ENCODE data around the gene SLIT3.

Gene SLIT3

DNA sequence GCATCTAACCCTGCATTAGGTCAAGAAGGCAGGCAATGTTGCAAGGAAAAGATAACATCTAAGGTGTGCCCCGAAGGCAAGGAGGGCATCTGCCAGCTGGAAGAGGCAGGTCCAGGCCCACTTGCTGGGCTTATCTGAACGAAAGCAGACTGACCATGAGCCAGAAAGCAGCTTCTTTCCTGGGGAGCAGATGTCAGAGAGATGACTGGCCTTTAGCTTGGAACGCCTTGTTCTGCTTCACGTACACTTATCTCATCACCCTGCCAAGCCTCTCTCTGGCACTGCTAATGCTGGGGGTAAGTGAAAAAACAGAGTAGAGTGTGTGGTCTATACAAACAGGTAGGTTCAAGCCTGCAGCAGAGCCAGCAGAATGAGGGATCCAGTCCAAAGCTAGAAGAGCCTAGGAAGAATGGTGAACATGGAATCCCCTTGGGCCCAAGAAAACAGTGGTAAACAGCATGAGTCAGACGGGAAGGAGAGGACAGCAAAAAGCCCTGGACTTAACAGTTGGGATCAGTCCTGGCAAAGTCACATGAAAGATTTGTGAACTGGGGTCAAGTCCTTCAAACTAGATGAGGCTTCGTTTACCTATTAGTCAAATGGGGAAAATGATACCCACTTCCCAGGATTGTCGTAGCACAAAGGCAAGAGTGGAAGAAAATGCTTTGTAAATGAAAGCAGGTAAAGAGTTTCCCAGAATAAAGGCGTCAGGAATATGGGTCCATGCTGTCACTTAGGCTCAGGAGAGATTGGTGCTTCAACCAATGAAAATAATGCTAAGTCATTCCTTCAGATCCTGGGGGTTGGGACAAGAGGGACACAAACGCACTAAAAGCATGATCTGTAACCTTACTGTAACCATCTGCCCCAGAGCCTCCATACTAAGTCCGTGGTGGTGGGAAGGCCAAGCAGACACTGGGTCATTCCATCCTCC, 200.9 kb downstream of the SLIT3 start:
- H3K4me3 ChIP-seq (ENCODE audit: low read depth, low read length) = no peak overlapping the region
- no peak for DNase-seq (ENCODE audit: low read depth)
- no peak for TF ChIP-seq CTCF (conservative IDR thresholded peaks at IDR 0.05; ENCODE audit: low read depth, low read length)

DNA sequence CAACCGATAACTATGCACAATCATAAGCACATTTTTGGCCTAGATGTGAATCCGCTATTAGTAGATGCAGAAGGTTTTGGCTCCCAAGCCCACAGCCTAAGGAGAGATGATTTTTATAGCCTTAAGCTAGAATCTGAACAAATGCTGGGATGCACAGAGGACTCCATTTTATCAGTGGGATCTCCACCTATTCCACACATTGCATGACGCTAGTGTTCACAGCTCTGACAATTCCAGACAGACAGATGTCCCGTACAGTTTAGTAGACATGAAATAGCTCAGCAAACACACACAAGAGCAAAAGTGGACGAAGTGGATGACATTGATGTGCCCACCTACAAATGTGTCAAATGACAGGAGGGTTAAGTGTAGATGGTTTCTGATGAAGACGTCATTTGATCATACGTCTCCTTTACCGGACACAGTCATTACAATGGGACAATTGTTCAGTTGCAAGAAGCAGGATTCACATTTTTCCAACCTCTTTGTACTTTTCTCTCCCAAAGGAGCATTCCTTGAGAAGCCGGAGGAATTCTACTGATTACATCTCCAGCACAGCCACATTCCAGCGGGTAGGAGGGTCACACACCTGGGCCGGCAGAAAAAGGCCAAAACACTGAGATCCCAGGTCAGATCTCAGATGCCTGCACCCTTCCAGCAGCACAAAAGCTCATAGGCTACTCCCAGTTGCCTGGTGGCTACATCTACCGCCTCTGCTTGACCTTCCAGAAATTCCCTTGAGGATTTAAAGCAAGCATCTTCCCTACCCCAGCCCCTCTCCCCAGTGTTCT, 202.4 kb downstream of the SLIT3 start:
- TF ChIP-seq CTCF (conservative IDR thresholded peaks at IDR 0.05; ENCODE audit: low read depth, low read length) = no peak
- no peak for DNase-seq (ENCODE audit: low read depth)
- no peak overlapping the region for H3K4me3 ChIP-seq (ENCODE audit: low read depth, low read length)

GRCh38 chr5:169097374-169098326, 203.3 kb downstream of the SLIT3 start:
- no peak for TF ChIP-seq CTCF (conservative IDR thresholded peaks at IDR 0.05; ENCODE audit: low read depth, low read length)
- no peak for DNase-seq (ENCODE audit: low read depth)
- H3K4me3 ChIP-seq (ENCODE audit: low read depth, low read length) = no peak overlapping the region

GRCh38 chr5:169095976-169096375, 205.0 kb downstream of the SLIT3 start:
- H3K4me3 ChIP-seq (ENCODE audit: low read depth, low read length) = no peak overlapping the region
- TF ChIP-seq CTCF (conservative IDR thresholded peaks at IDR 0.05; ENCODE audit: low read depth, low read length) = no peak
- no peak for DNase-seq (ENCODE audit: low read depth)

- DNase-seq (ENCODE audit: low read depth) = no peak
- no peak for TF ChIP-seq CTCF (conservative IDR thresholded peaks at IDR 0.05; ENCODE audit: low read depth, low read length)
- no peak overlapping the region for H3K4me3 ChIP-seq (ENCODE audit: low read depth, low read length)
These were observed 205.5 kb downstream of the SLIT3 start for GRCh38 chr5:169095410-169095960.
